ENCODE measurements around the gene SMPD3.

DNA sequence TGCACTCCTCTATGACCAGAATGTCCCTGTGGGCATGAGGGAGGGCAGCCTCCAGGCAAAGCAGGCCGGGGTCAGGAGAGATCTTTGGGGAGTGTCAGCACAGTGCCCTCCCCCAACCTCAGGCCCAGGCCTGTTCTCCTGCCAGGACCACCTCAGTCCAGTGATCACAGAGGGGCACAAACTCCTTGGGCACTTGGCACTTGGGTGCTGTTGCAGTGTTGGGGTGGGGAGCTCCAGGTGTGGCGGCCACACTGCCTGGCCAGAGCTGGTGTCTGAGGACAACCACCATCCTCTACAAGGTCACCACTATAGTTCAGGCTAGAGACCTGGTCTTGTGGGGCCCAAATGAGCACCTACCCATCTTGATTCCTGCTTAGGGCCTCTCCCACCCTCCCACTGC, 37.2 kb downstream of the SMPD3 start:
- TF ChIP-seq POLR2A (IDR thresholded peaks at IDR 0.05) = no peak
- TF ChIP-seq, protein P1, sequence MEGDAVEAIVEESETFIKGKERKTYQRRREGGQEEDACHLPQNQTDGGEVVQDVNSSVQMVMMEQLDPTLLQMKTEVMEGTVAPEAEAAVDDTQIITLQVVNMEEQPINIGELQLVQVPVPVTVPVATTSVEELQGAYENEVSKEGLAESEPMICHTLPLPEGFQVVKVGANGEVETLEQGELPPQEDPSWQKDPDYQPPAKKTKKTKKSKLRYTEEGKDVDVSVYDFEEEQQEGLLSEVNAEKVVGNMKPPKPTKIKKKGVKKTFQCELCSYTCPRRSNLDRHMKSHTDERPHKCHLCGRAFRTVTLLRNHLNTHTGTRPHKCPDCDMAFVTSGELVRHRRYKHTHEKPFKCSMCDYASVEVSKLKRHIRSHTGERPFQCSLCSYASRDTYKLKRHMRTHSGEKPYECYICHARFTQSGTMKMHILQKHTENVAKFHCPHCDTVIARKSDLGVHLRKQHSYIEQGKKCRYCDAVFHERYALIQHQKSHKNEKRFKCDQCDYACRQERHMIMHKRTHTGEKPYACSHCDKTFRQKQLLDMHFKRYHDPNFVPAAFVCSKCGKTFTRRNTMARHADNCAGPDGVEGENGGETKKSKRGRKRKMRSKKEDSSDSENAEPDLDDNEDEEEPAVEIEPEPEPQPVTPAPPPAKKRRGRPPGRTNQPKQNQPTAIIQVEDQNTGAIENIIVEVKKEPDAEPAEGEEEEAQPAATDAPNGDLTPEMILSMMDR (IDR thresholded peaks at IDR 0.05) = no peak
- no peak for TF ChIP-seq EP300 (IDR thresholded peaks at IDR 0.05)
